Common myeloid progenitor, CD34-positive (primary cell): ENCODE results near the gene HCN4.
A peak's percentile ranks its signal among the peaks of the same experiment; 100 is the strongest.

Source experiments
- CTCF ChIA-PET: fragments of 350-600 bp; sonication (Branson Sonifier 250); formaldehyde crosslinking; loops from one replicate; lab custom pipeline; 2021; ENCODE audit warnings: antibody characterized with exemption; lab: Charles Lee
- POLR2A ChIA-PET: fragments of 350-600 bp; sonication (Branson Sonifier 250); formaldehyde crosslinking; loops from one replicate; lab custom pipeline; 2021; ENCODE audit warnings: antibody characterized with exemption; lab: Charles Lee
- DNase-seq, 3 donors: peaks; one replicate each; pipeline versions ENCODE4 v3.0.0 to v3.0.0-alpha.2; 2013
- H3K27ac ChIP-seq, 2 experiments: 1 replicate in 1 of 2; 2 replicates in 1 of 2; pipeline ENCODE4 v1.7.0; 2013; ENCODE audit warnings: inconsistent platforms in 2 of 2, low read length in 2 of 2, mild to moderate bottlenecking in 2 of 2, low read depth in 1 of 2, moderate library complexity in 1 of 2; ENCODE audit not compliant: severe bottlenecking in 2 of 2, insufficient read depth in 1 of 2, poor library complexity in 1 of 2
- H3K27me3 ChIP-seq, 5 experiments: replicated peaks in 2 of 5; 1 replicate in 3 of 5; 2 replicates in 2 of 5; pipeline versions ENCODE4 v1.6.1 to v1.7.0; 2013; ENCODE audit warnings: low read length in 4 of 5, mild to moderate bottlenecking in 2 of 5, moderate library complexity in 2 of 5, inconsistent platforms in 1 of 5; ENCODE audit not compliant: insufficient read depth in 5 of 5, control insufficient read depth in 4 of 5
- H3K36me3 ChIP-seq, 4 experiments: 1 replicate in 2 of 4; 2 replicates in 2 of 4; pipeline versions ENCODE4 v1.6.1 to v1.7.0; 2013; ENCODE audit warnings: low read length in 3 of 4, control low read depth in 1 of 4, mild to moderate bottlenecking in 1 of 4; ENCODE audit not compliant: control insufficient read depth in 4 of 4, insufficient read depth in 4 of 4
- H3K4me1 ChIP-seq, 4 experiments: 1 replicate in 3 of 4; 2 replicates in 1 of 4; pipeline versions ENCODE4 v1.6.1 to v1.7.1; 2013; ENCODE audit warnings: low read length in 3 of 4, mild to moderate bottlenecking in 3 of 4, control low read depth in 1 of 4, inconsistent platforms in 1 of 4, moderate library complexity in 1 of 4; ENCODE audit not compliant: control insufficient read depth in 4 of 4, insufficient read depth in 4 of 4; ENCODE audit errors: control extremely low read depth in 1 of 4
- H3K4me3 ChIP-seq, 7 experiments: 1 replicate in 4 of 7; 2 replicates in 3 of 7; pipeline versions ENCODE4 v1.5.1 to v1.7.0; 2013; ENCODE audit warnings: mild to moderate bottlenecking in 7 of 7, low read length in 6 of 7, moderate library complexity in 6 of 7, inconsistent platforms in 2 of 7, low read depth in 2 of 7, control low read depth in 1 of 7; ENCODE audit not compliant: insufficient read depth in 4 of 7, control insufficient read depth in 1 of 7; ENCODE audit errors: extremely low read depth in 1 of 7
- H3K9me3 ChIP-seq, 5 experiments: 1 replicate in 4 of 5; 2 replicates in 1 of 5; pipeline versions ENCODE4 v1.6.1 to v1.7.1; 2013; ENCODE audit warnings: low read length in 4 of 5, mild to moderate bottlenecking in 2 of 5, inconsistent platforms in 1 of 5, low read depth in 1 of 5, moderate library complexity in 1 of 5; ENCODE audit not compliant: control insufficient read depth in 4 of 5, insufficient read depth in 2 of 5; ENCODE audit errors: control extremely low read depth in 1 of 5
- WGBS: methylation state at CpG from one replicate; pipeline ENCODE4 v1.1.5; 2013; ENCODE audit not compliant: insufficient coverage; 5-methylcytosine and 5-hydroxymethylcytosine counted together

HCN4 gene

DNA sequence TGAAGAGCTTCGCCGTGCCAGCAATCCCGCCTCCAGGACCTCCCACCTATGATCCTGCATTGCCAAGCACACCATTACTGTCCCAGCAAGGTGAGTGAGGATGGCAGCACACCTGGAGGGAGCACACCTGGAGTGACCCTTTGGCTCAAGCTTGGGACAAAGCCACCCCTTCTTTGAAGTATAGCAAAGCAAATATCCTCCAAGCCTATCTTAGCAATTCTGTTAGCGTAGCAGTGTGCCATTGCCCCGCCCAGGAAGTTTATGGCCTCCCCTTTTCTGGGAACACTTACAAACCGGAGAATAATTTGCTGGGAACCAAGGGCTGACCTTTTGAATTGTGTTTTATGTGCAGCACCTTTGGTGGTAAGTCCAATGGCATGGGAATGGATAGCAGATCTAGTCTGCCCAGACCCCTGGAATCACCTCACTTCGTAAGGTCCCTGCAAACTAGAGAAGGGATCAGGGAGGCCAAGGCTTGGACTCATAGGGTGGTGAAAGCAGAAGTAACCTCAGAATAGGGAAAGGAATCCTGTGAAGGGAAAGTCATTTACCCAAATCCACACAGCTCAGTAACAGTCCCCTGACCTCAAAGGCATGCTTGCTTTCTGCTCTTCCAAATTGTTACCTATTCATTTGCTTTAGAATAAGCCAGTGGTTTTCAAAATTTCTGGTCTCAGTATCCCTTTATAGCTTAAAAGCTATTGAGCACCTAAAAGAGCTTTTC is 70.1 kb downstream of the HCN4 start:
- Histone ChIP-seq H3K27me3 (no peaks in the 10 kb centered on the region), H3K36me3 (no peaks in the 10 kb centered on the region), H3K4me3 (no peak overlapping the region), H3K4me1 (peaks cover 1 to 4% (median 3%) of the 10 kb centered on the region in 4 experiments), H3K27ac (no peak overlapping the region), H3K9me3 (no peaks in the 10 kb centered on the region)
- WGBS = 95% methylated on average over 7 of the region's 7 CpGs
- no peak for DNase-seq
- ChIA-PET POLR2A (interaction anchor here (1.2 kb wide), 1 partner anchor 16 kb away, joined by 3 read pairs; no protein-coding TSS in a partner anchor), CTCF (interaction anchor here (0.6 to 1.8 kb wide), 4 partner anchors 9 to 1087 kb away, joined by 4 read pairs; no protein-coding TSS in a partner anchor)

GRCh38 chr15:73296609-73297353 is 72.0 kb downstream of the HCN4 start:
- Histone ChIP-seq H3K27ac (no peak overlapping the region), H3K27me3 (peaks cover 0 to 4% (median 0%) of the 10 kb centered on the region in 5 experiments), H3K36me3 (no peaks in the 10 kb centered on the region), H3K4me3 (no peak overlapping the region), H3K9me3 (no peaks in the 10 kb centered on the region), H3K4me1 (peaks cover 0 to 2% (median 0%) of the 10 kb centered on the region in 4 experiments)
- 95% methylated on average over 7 of the region's 9 CpGs for WGBS
- ChIA-PET POLR2A (no interaction called here), CTCF (interaction anchor here (0.6 to 0.9 kb wide), 2 partner anchors 12 to 34 kb away, joined by 3 to 4 read pairs; no protein-coding TSS in a partner anchor)
- no peak for DNase-seq

- POLR2A ChIA-PET = interaction anchor here (0.7 kb wide), 1 partner anchor 487 kb away, joined by 3 read pairs; no protein-coding TSS in a partner anchor
- DNase-seq = peak in 1 of 3 donors; percentile 24
- Histone ChIP-seq H3K9me3 (no peaks in the 10 kb centered on the region), H3K27me3 (peaks cover 0 to 4% (median 0%) of the 10 kb centered on the region in 5 experiments), H3K4me3 (no peak overlapping the region), H3K27ac (no peak overlapping the region), H3K4me1 (peaks cover 0 to 2% (median 0%) of the 10 kb centered on the region in 4 experiments), H3K36me3 (no peaks in the 10 kb centered on the region)
- WGBS = 72% methylated on average over 6 of the region's 6 CpGs
- CTCF ChIA-PET = interaction anchor here (0.9 kb wide), 1 partner anchor 11 kb away, joined by 4 read pairs; no protein-coding TSS in a partner anchor
These were observed 73.0 kb downstream of the HCN4 start for GRCh38 chr15:73295630-73296286.

DNA sequence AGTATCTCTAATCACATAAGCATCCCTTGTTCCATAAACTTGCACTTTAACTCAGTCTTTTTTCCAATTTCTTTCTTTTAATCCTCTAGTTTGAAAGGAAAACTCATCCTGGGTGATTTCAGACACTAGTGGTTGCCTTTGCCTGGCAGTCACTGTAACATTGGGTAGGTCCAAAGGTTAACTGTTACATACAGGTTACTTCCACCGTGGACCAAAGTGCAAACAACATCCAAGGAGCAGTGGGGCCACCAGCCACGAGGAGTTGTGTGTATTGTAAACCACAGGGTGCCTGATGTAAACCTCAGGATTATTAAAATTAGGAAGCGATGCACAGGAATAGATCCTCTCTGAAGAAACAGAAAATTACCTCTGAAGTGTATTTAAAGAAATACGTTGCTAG is 75.0 kb downstream of the HCN4 start:
- Histone ChIP-seq H3K36me3 (no peaks in the 10 kb centered on the region), H3K9me3 (no peaks in the 10 kb centered on the region), H3K4me1 (peaks cover 0 to 2% (median 0%) of the 10 kb centered on the region in 4 experiments), H3K27me3 (peaks cover 0 to 4% (median 0%) of the 10 kb centered on the region in 5 experiments), H3K4me3 (no peak overlapping the region), H3K27ac (no peak overlapping the region)
- CTCF ChIA-PET = no interaction called here
- 93% methylated on average over 3 of the region's 4 CpGs for WGBS
- POLR2A ChIA-PET = no interaction called here
- DNase-seq = no peak

DNA sequence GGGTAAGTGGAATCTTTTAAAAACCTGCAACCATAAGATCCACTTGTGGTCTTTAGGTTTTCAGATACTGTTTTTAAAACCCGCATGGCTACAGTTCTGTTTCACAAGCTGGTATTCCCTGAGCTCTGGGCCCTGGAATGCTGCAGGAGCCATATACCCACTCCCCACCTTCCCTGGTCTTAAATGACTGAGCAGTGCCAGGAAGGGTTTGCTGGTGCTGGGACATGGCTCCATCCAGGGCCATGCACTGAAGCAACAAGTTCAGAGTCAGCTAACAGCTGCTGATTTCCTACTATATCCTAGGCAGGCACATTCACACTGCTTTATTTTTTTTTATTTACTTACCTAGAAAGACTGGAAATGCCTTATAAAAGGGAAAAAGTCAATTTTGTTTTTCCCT is 77.3 kb downstream of the HCN4 start:
- Histone ChIP-seq H3K4me1 (peaks cover 0 to 5% (median 0%) of the 10 kb centered on the region in 4 experiments), H3K36me3 (no peaks in the 10 kb centered on the region), H3K4me3 (no peak overlapping the region), H3K9me3 (no peaks in the 10 kb centered on the region), H3K27ac (no peak overlapping the region), H3K27me3 (peaks cover 0 to 4% (median 0%) of the 10 kb centered on the region in 5 experiments)
- 100% methylated on average over 1 of the region's 1 CpG for WGBS
- POLR2A ChIA-PET = no interaction called here
- CTCF ChIA-PET = interaction anchor here (1.2 kb wide), 1 partner anchor 50 kb away, joined by 3 read pairs; no protein-coding TSS in a partner anchor
- no peak for DNase-seq

GRCh38 chr15:73287019-73287418 is 81.7 kb downstream of the HCN4 start:
- H3K4me1 ChIP-seq = peaks cover 0 to 7% (median 0%) of the 10 kb centered on the region in 4 experiments
- H3K27me3 ChIP-seq = peaks cover 0 to 5% (median 0%) of the 10 kb centered on the region in 5 experiments
- H3K4me3 ChIP-seq = no peak overlapping the region
- H3K9me3 ChIP-seq = no peaks in the 10 kb centered on the region
- POLR2A ChIA-PET = no interaction called here
- CTCF ChIA-PET = interaction anchor here (1.1 to 2.0 kb wide), 4 partner anchors 10 to 418 kb away, joined by 4 to 8 read pairs (median 4); no protein-coding TSS in a partner anchor
- WGBS = no CpG with 5 or more reads among the region's 1 CpG
- no peak overlapping the region for H3K27ac ChIP-seq
- H3K36me3 ChIP-seq = no peaks in the 10 kb centered on the region
- DNase-seq = peak in 2 of 3 donors; percentile 19 to 20
